LoVo (cell line): ENCODE data around the gene GSG1L.
"Not testable (repeated sequence)": the region's sequence is repeated elsewhere in the genome, so short reads cannot be mapped to it uniquely, and the experiment has no call there.

Source experiments
- DNase-seq: peaks from one replicate; pipeline ENCODE4 v3.0.0-alpha.2; 2016; ENCODE audit warnings: low spot score

GSG1L gene

GRCh38 chr16:27754788-27755690 is 308.5 kb downstream of the GSG1L start:
- no peak for DNase-seq

- no peak for DNase-seq
Measured at GRCh38 chr16:27753563-27753962, 310.0 kb downstream of the GSG1L start.

- no peak for DNase-seq
Measured at GRCh38 chr16:27752241-27752640, 311.3 kb downstream of the GSG1L start.

- DNase-seq: no peak
Measured at GRCh38 chr16:27751676-27752075, 311.8 kb downstream of the GSG1L start.

- no peak for DNase-seq
Measured at GRCh38 chr16:27751233-27751632, 312.3 kb downstream of the GSG1L start.

GRCh38 chr16:27749946-27750345 is 313.6 kb downstream of the GSG1L start:
- DNase-seq: no peak

GRCh38 chr16:27749547-27749875 is 314.0 kb downstream of the GSG1L start:
- no peak for DNase-seq

GRCh38 chr16:27748868-27749546 is 314.5 kb downstream of the GSG1L start:
- DNase-seq: peak; percentile 80

GRCh38 chr16:27747946-27748345 is 315.6 kb downstream of the GSG1L start:
- no peak for DNase-seq

GRCh38 chr16:27746076-27746855 is 317.2 kb downstream of the GSG1L start:
- DNase-seq: no peak

GRCh38 chr16:27745348-27745747 is 318.2 kb downstream of the GSG1L start:
- DNase-seq: no peak

- no peak for DNase-seq
Measured at GRCh38 chr16:27743963-27744362, 319.6 kb downstream of the GSG1L start.

- not testable (repeated sequence) for DNase-seq
Measured at GRCh38 chr16:27743001-27743400, 320.5 kb downstream of the GSG1L start.

GRCh38 chr16:27742333-27742732 is 321.2 kb downstream of the GSG1L start:
- DNase-seq: no peak

- no peak for DNase-seq
Measured at GRCh38 chr16:27740496-27741201, 322.9 kb downstream of the GSG1L start.

- DNase-seq: no peak
Measured at GRCh38 chr16:27739606-27740357, 323.7 kb downstream of the GSG1L start.

- no peak for DNase-seq
Measured at GRCh38 chr16:27738596-27738995, 324.9 kb downstream of the GSG1L start.
